Measurements from ENCODE around the gene ABCG1. TPM values are rescaled to one million over a fixed set of nuclear protein-coding genes. Genes with fewer than 3 reads are reported as not detected.

The ABCG1 gene
- total RNA-seq, result 2.7 and 3.7 TPM in 2 replicates

GRCh38 chr21:42218836-42219605 lies at the start of gene ABCG1:
ABCG1 (plus strand) TSS chr21:42219140; CDS start chr21:42219263, 123 bp downstream.

GRCh38 chr21:42315296-42315891 lies 96.5 kb downstream of the ABCG1 start, which contains the start of gene TFF3:
TFF3 (minus strand) TSS chr21:42315409; CDS start chr21:42315374, 35 bp downstream.

Other genes with a start within 250 kb of the ABCG1 start
- gene ZBTB21, start 208.8 kb upstream of the ABCG1 start, total RNA-seq, result 4.3 and 6.5 TPM in 2 replicates
- 0.09 and 0.14 TPM in 2 replicates for gene UMODL1, start 147.8 kb upstream of the ABCG1 start, total RNA-seq
- gene TFF3, start 96.3 kb downstream of the ABCG1 start, total RNA-seq, result 0.14 TPM in 1 of 2 replicates, not detected in the other
- gene TFF2, start 131.9 kb downstream of the ABCG1 start, total RNA-seq, result not detected in 2 replicates
- gene TFF1, start 147.4 kb downstream of the ABCG1 start, total RNA-seq, result not detected in 2 replicates
- gene TMPRSS3, start 176.9 kb downstream of the ABCG1 start, total RNA-seq, result not detected in 2 replicates
- gene UBASH3A, start 184.8 kb downstream of the ABCG1 start, total RNA-seq, result under 0.01 TPM in 1 of 2 replicates, not detected in the other

Measured in smooth muscle cell of bladder (primary cell).